HK-2 (cell line): Measurements from ENCODE around the gene KIF18A.

ENCODE experiments used
- DNase-seq: peaks from one replicate; pipeline ENCODE4 v3.0.0-alpha.2; 2018; ENCODE audit not compliant: unreplicated experiment

KIF18A gene

DNA sequence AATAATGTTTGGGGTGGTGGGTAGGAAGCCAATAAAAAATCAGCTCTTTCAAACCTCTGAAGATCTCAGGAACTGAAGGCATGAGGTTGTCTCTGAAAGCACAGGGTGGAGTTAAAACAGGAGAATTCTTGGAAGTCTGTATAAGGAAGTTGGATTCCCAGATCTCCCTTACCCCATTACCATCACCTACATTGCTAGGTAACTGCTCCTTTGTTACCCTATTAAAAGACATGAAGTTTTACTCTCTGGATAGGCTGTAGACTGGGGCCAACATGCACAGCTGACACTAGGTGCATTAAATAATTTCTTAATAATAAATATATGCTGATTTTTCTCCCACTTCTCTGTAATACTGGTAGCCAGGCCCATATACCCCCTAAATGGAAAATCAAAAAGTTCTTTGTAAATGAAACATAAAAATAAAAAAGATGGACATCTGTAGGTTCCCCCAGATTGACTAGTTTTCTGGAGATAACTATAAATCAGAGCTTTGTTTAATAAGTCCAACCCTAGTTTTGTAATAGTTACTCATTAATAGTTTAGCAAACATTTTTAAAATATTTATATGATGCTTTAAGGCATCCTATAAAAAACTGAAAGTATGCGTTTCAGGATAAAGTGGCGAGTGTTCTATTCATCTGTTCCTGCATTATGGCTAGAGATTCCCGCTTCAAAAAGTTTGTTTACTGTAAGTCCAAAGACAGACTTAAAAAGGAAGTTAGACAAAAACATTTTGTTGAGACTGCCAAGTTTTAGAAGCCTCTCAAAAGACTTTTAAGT is 63.8 kb downstream of the KIF18A start:
- DNase-seq: no peak

DNA sequence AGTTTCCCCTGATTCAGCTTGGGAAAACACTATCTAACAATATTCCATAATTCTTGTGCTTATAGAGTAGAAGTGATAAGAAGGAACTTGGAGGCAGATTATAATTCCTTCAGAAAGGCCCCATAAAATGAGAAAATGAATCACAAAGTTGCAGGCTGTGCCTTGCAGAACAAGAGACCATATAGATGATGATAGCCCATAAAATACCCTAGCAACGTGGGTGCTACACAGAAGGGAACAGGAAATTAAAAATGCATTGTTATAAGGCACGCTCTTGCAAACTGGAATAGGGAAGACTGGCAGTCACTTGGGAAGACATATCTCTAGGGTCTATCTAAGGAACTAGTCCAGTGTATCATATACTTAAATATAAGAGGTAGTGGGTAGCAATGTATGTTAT is 67.6 kb downstream of the KIF18A start:
- DNase-seq: no peak

DNA sequence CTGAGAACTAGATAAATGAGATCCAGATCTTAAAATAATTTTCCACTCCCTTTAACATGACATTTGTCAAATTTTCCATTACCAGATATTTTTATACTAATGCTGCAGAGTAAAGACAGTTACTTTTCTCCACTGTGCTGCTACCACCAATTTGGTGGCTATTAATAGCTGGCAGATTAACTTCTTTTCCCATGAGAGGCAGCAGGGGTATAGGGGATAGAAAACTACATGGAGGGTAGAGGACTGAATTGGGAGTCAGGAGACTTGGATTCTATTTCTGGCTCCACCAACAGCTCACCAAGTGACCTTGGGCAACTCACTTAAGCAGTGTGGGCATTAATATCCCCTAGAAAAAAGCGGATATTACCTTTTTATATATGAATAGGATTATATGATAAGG is 69.2 kb downstream of the KIF18A start:
- DNase-seq: no peak

DNA sequence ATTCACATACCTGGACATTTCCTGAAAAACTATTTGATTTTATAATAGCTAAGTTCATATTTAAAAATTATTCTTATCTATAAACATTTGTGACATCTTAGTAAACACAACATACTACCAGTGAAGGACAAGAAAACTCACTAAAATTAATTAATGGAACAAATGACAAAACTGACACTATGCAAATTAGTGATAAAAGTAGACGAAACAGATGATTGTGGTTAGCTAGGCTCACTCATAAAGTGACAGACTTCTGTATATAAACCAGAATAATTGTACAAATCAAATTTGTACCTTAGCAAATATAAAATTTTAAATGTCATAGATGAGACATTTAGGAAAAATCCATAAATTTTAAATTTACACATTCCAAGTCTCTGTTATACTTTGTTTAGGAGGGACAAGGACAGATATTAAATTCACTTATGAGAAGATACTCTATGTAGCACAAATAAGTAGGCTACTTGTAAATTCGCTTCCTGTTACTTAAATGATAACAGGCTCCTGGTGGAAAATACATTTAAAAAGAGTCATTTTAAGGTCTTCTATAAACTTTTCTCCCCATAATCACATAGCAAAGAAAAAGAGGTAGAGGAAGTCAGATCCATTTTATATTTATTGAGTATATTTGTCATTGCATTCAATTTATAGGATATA is 81.2 kb downstream of the KIF18A start:
- DNase-seq: no peak

DNA sequence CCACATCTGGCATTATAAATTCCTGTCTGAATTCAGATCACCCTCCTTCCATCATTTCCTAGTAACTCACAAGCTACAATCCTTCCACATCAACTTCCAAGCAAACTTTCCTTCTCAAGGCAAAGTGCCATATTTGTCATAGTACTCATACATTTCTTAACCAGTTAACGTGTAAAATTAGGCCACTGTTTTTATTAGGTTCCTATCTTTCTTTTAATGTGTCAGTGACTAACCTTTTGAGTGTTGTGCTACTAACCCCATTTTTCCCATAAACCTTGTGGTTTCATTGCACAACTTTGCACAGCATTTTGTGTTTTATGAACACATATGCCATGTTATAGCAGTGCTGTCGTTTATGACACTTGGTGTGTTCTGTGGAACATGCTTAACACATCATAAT is 90.1 kb downstream of the KIF18A start:
- no peak for DNase-seq

DNA sequence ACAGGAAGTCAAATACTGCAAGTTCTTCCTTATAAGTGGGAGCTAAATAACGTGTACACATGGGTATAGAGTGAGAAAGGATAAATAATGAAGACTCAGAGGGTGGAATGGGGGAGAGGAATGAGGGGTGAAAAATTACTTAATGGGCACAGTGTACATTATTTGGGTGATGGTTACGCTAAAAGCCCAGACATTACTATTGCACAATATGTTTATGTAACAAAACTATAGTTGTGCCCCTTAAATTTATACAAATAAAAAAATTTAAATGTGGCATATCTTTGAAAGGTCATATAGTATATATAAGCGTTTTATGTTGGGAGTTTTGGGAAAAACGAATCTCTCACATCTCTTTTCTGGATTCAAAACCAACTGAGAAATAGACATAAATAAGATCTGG is 96.1 kb downstream of the KIF18A start:
- DNase-seq: no peak

DNA sequence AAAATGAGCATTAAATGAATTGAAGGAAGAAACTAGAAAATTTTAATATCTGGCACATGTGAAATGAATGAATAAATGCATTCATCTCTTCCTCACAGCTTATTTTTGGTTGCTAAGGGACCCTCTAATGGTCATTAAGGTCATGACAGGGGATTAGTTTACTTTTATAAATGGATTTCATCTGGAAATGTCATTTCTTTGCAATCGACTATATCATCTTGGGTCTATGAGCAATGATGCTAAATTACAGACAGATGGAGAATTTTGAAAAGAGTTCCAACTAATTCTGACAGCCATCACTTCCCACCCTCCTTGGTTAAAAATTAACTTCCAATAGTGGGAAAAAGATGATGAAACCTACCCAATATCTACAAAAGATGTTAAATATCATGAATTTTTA is 98.0 kb downstream of the KIF18A start:
- DNase-seq: no peak

DNA sequence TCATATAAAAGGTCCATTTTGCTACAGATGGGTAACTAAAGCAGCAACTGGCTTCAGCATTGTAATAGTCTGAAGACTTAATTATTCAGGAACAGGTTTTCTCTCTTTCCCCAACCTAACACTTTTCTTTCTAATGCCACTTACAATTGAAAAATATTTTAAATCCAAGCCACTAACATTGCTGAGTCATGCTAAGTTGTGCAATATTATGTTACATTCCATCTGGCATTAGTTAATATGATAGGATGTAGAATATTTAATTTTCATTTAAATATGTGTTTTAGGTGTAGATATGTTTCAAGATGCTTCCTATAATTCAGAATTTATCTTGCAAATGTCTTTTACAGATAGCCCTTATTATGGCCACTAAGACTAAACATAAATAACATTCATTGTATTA is 98.6 kb downstream of the KIF18A start:
- no peak for DNase-seq

DNA sequence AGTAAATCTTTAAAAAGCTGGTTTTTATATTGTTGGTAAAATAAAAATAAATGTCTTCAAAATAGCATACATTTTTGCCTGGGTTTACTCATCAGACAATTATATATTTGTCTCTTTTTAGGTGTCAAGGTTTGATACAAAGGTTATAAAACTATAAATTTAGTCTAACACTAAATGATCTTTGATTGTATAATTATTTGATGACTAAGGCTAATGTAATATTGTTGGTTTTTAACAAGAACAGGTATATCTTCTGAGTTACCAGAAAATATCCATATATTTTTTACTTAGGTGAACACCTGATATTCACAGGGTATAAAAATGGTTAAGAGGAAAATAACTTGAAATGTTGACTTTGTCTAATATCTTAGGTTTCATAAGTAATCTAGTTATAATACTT is 104.3 kb downstream of the KIF18A start:
- no peak for DNase-seq

DNA sequence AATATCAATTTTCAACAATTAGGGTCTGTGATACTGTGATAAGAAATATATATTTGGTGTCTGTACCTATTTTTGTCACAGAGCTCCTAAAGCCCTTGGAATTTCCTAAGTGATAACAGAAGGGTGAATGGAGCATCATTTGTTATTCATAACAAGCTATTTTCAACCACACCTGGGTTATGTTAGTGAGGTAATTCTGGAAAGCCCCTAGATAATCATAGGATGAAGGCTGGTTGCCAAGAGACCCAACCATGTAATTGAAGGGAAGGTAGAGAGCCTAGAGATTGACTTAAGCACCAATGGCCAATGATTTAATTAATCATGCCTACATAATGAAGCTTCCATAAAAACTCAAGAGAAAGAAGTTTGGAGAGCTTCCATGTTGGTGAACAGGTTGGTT is 109.4 kb downstream of the KIF18A start:
- no peak for DNase-seq

DNA sequence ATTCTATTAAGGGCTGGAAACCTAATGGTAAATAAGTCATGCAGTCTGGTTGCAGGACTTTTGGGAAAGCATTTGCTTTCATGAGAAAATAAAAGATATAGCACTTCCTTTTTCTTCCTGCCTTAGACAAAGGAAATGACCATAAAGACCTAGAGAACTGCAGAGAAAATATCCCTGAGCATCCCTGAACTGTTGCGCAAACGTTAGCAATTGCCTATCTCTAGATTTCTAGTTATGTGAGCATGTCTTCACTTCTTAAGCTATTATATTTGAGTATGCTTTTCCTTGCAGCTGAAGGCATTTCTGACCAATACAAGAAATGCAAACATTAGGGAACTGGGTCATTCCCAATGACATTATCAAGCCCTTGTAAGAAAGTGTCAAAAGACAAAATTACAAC is 110.6 kb downstream of the KIF18A start:
- no peak for DNase-seq

DNA sequence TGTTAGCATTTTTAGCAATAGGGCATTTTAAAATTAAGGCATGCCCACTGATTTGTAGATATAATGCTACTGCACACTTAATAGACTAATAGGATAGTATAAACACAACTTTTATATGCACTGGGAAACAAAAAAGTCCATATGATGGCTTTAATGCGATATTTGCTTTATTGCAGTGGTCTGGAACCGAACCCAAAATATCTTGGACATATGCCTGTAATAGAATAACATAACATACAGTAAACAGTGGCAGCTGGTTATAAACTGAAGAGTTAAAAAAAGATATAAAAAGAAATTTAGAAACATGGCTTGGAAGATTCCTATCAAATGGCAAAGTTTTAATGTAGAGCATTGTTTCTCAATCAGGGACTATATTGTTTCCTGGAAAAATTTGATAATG is 111.9 kb downstream of the KIF18A start:
- DNase-seq: no peak

DNA sequence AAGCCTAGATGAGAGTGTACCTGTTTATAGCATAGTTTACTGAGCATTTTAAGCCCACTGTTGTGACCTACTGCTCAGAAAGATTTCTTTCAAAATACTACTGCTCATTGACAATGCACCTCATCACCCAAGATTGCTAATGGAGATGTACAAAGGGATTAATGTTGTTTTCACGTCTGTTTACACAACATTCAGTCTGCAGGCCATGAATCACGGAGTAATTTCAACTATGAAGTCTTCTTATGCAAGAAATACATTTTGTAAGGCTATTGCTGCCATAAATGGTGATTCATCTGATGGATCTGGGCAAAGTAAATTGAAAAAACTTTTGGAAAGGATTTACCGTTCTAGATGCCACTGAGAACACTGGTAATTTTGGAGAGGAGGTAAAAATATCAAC is 112.9 kb downstream of the KIF18A start:
- DNase-seq: no peak

DNA sequence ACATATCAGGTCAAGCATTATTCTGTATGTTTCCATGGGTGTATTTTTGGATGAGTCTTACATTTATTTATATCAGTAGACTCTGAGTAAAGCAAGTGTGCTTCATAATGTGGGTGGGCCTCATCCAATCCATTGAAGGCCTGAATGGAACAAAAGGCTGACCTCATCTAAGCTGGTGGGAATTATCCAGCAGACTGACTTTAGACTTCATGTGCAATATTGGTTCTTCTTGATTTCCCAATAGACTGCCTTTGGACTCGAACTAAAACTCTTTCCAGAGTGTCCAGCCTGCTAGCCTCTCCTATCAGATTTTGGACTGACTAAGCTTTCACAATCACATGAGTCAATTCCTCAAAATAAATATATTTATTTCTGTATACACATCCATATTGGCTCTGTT is 116.2 kb downstream of the KIF18A start:
- no peak for DNase-seq

DNA sequence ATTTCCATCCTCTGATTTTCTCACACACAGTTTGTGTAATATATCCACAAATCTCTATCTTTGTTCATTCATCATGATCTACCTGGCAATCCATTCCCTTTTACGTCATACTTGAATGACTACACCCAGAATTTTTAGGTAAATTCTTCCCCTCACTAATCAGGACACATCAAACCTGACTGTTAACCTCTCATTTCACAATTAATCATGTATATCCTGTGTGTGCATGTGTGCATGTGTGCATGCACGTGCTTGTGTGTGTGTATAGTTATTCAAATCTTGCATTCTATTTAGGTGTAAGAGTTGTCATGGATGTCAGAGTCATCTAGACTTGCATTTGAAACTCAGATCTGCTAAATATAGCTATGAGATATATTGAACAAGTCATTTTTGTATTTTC is 130.4 kb downstream of the KIF18A start:
- DNase-seq: no peak

DNA sequence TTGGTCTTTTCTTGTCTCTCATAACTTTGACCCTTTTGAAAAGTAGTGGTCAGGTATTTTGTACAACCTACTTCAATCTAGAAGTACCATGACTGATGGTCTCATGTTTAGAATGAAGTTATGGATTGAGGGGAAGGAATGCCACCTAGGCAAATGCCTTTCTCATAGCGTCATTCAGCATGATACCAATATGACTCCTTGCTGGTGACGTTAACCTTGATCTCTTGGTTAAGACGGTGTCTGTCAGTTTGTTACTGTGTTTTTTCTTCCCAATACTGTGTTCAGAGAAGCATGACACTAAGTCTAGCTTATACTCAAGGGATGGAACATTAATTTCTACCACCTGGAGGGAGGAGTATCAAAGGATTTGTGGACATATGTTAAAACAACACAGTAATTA is 130.9 kb downstream of the KIF18A start:
- DNase-seq: peak; percentile 29

DNA sequence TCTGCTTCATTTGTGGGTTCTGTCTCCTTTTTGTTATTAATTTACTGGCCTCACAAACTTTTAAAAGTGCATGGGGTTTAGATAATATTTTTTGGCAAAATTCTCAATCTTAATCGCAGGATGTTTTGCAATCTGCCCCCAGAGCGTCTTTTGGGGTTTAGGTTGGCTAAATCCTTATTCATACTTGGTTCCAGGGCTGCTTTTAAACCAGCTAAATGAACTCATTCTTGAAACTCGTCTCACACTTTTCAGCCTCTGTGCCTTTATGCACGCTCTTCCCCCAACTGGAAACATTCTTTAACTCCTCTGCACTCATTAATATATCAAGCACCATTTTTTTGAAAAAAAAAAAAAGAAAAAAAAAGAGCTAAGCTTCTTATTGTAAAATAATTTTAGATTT is 131.7 kb downstream of the KIF18A start:
- DNase-seq: no peak

DNA sequence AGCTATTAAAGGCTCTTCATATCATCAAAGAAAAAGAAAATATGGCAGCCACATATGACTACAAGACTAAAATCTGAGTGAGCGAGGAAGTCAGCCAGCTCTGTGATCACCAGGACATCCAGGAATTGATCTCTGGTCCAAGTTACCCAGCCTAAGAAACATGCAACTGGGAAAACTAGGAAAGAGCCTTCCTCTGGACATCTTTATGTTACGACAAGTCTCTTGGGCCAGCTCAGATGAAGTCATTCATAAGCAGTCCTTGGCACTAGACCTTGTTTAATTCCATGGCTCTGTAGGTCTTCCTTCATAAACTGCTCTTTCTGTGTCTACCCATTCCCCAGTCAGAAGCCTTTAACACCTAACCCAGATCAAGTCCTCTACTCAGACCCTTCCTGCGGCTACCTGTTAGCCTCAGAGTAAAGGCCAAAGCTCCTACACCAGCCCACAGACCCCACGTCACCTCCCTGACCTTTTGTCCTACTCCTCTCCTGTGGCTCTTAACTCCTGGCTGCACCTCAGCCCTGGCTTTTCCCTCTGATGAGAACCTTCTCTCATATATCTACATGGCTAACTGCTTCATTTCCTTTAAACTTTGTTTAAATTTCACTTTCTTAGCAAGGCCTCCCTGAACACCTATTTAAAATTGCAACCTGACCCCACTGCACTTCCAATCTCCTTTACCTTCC is 134.0 kb downstream of the KIF18A start:
- DNase-seq: no peak

DNA sequence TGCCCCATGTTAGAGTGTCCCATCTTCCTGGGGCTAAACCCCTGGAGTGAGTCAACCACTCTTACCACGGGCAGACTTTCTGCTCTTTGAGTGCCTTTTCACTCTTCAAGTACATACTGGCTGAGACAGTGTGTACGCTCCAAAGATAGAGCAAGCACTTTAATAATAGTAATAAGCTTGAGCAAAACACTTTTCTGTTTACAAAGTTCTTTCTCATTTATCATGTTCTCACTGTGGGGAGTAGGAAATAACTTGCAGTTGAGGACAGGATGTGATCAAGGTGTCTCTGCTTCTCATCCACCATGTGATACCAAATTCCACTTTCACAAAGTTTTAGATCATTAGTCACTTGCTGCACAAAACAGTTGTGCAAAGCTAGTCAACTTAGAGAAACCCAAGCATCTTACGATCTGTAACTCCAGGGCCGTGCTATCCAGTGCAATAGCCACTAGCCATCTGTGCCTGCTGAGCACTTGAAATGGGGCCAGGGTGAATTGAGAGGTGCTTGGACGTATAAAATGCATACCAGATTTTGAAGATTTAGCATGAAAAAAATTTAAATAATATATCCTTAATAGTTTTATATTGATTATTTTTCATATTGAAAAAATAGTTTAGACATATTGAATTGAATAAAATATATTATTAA is 135.3 kb downstream of the KIF18A start:
- no peak for DNase-seq

DNA sequence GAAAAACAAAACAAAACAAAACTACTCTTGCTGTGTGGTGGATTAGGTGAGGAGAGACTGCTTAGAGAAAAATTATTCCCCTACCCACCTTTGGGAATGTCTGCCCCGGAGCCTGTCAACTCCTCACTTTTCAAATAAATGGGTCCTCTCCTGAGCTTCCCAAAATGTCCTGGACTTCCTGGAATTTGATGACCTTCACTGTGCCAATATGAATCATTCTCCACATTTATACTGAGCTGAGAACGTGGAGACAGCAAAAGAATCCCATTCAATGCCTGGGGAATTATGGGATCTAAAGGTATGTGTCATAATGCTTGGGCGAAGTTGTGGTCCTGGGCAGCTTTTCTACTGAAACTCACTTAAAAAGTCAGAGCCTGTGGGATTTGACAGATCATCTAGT is 136.8 kb downstream of the KIF18A start:
- no peak for DNase-seq
